T follicular helper cell (primary cell): Measurements from ENCODE around the gene ABCA12.
"Not testable (repeated sequence)": the region's sequence is repeated elsewhere in the genome, so short reads cannot be mapped to it uniquely, and the experiment has no call there.

Source experiments
- DNase-seq: peaks from one replicate; pipeline ENCODE4 v3.0.0-alpha.2; 2020; ENCODE audit warnings: low read depth
- total RNA-seq, 2 experiments: gene quantifications; one replicate each; lab custom pipeline; 2026; lab: John Stamatoyannopoulos, UW

Gene ABCA12, protein sequence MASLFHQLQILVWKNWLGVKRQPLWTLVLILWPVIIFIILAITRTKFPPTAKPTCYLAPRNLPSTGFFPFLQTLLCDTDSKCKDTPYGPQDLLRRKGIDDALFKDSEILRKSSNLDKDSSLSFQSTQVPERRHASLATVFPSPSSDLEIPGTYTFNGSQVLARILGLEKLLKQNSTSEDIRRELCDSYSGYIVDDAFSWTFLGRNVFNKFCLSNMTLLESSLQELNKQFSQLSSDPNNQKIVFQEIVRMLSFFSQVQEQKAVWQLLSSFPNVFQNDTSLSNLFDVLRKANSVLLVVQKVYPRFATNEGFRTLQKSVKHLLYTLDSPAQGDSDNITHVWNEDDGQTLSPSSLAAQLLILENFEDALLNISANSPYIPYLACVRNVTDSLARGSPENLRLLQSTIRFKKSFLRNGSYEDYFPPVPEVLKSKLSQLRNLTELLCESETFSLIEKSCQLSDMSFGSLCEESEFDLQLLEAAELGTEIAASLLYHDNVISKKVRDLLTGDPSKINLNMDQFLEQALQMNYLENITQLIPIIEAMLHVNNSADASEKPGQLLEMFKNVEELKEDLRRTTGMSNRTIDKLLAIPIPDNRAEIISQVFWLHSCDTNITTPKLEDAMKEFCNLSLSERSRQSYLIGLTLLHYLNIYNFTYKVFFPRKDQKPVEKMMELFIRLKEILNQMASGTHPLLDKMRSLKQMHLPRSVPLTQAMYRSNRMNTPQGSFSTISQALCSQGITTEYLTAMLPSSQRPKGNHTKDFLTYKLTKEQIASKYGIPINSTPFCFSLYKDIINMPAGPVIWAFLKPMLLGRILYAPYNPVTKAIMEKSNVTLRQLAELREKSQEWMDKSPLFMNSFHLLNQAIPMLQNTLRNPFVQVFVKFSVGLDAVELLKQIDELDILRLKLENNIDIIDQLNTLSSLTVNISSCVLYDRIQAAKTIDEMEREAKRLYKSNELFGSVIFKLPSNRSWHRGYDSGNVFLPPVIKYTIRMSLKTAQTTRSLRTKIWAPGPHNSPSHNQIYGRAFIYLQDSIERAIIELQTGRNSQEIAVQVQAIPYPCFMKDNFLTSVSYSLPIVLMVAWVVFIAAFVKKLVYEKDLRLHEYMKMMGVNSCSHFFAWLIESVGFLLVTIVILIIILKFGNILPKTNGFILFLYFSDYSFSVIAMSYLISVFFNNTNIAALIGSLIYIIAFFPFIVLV (N-terminal part only)
- 0 reads per million in 2 experiments for total RNA-seq

GRCh38 chr2:215138479-215138878 lies at the start of gene ABCA12:
Gene ABCA12 (minus strand): TSS chr2:215138626. CDS start chr2:215138208, 418 bp downstream.
- no peak for DNase-seq

DNA sequence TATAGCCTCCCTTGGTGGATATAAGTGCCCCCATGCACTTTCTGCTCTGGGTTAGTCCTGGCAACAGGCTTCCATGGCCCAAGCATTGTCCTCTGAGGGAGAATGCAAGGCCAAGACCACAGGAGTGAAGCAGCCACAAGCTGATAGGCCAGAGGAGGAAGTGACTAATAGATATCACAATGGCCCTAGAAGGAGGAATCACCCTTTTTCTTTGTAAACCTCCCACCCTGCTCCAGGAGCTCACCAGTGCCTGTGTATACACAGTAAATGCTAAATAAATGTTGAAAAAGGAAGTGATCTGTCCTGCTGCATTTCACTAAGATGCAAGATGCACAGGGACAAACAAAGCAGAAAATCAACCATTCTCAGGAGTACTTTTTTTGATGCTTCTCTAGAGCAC lies 49.7 kb upstream of the ABCA12 start:
- DNase-seq = no peak

DNA sequence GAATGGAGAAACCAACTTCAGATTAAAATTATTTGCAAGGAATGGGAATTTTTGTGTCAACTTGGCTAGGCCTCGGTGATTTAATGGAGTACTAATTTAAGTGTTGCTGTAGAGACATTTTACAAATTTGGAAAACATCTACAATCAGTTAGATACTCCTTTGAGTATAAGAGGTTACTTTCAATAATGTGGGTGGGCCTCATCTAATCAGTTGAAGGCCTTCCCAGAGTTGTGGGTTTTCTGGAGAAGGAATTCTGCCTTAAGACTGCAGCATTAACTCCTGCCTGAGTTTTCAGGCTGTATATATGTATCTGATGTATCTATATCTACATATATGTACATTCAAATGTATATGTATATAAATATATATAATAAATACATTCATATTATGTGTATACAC lies 47.6 kb upstream of the ABCA12 start:
- DNase-seq = no peak

DNA sequence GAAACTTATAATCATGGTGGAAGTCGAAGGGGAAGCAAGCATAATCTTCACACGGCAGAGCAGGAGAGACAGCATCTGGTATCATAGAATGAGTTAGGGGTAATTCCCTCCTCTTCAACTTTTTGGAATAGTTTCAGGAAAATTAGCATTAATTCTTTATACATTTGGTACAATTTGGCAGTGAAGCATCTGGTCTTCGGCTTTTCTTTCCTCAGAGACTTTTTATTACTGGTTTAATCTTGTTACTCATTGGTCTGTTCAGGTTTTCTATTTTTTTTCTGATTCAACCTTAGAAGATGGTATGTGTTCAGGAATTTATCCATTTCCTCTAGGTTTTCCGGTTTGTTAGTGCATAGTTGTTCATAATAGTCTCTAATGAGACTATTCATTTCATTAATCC lies 39.7 kb upstream of the ABCA12 start:
- DNase-seq = no peak

- no peak for DNase-seq
These were observed 33.4 kb upstream of the ABCA12 start for GRCh38 chr2:215171796-215172195.

DNA sequence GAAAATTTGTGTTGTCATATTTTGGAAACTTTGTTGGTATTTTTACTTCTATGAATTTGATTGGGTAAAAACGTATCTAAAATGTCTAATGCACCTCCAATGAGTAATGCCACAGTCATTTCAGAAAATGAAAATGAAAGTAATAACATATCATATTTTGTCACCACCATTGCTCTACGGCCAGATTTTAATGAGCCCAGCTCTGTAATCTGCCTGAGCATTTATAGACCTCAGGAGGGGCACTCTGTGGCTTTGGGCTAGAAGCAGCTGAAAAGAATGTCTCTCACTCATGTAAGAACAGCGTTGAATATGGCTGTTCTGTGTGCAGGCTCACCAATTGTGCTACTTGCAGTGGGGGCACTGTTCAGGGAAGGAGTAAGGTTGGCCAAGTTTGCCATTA lies 32.7 kb upstream of the ABCA12 start:
- DNase-seq = no peak

DNA sequence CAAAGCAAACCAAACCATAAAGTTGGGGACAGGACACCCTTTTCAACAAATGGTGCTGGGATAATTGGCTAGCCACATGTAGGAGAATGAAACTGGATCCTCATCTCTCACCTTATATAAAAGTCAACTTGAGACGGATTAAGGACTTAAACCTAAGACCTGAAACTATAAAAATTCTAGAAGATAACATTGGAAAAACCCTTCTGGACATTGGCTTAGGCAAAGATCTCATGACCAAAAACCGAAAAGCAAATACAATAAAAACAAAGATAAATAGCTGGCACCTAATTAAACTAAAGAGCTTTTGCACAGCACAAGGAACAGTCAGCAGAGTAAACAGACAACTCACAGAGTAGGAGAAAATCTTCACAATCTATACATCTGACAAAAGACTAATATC lies 28.1 kb upstream of the ABCA12 start:
- DNase-seq = not testable (repeated sequence)

GRCh38 chr2:215163319-215163718 lies 24.9 kb upstream of the ABCA12 start:
- DNase-seq = not testable (repeated sequence)

GRCh38 chr2:215161301-215161829 lies 22.9 kb upstream of the ABCA12 start:
- DNase-seq = no peak

GRCh38 chr2:215160081-215160480 lies 21.7 kb upstream of the ABCA12 start:
- DNase-seq = no peak

GRCh38 chr2:215156453-215156852 lies 18.0 kb upstream of the ABCA12 start:
- no peak for DNase-seq

- no peak for DNase-seq
These were observed 11.5 kb upstream of the ABCA12 start for GRCh38 chr2:215149894-215150293.

DNA sequence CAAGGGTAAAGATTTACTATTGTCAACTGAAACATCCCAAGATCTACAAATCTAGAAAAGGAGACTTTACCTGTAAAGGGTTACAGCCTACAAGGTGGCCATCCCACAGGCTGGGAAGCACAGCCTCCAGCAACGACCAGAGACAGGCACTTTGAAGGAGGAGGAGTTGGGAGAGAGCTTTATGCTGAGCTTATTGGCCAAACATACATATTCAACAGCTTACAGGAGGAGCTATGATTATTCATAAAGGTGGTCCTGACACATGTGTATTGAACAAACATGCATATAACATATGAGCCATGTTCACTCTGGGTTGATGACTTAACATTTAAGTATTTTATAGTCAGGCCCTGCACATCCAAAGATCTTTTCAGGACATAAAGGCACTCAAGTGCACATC lies 11.1 kb upstream of the ABCA12 start:
- DNase-seq = no peak

GRCh38 chr2:215149060-215149459 lies 10.6 kb upstream of the ABCA12 start:
- no peak for DNase-seq

GRCh38 chr2:215145611-215146010 lies 7.2 kb upstream of the ABCA12 start:
- DNase-seq = no peak

GRCh38 chr2:215144106-215144875 lies 5.9 kb upstream of the ABCA12 start:
- DNase-seq = no peak

- no peak for DNase-seq
These were observed 5.0 kb upstream of the ABCA12 start for GRCh38 chr2:215143458-215143857.

DNA sequence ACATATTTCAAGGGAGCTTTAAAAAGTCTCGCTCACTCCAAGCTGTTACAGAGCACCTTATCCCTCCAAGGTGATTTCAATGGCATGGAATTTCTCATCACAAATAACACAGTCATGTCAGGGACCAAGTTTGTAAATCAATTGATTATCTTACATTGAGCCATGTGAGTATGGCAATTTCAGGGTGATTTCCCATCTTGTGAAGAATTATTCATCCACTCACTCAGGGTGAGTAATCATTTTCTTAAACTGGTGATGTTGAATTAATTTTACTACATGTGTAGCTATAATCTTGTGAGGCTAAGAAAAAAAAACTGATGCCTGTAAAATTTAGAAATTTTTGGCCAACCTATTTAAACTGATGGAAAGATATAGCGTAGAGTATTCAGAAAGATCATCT lies 3.3 kb upstream of the ABCA12 start:
- DNase-seq = no peak

DNA sequence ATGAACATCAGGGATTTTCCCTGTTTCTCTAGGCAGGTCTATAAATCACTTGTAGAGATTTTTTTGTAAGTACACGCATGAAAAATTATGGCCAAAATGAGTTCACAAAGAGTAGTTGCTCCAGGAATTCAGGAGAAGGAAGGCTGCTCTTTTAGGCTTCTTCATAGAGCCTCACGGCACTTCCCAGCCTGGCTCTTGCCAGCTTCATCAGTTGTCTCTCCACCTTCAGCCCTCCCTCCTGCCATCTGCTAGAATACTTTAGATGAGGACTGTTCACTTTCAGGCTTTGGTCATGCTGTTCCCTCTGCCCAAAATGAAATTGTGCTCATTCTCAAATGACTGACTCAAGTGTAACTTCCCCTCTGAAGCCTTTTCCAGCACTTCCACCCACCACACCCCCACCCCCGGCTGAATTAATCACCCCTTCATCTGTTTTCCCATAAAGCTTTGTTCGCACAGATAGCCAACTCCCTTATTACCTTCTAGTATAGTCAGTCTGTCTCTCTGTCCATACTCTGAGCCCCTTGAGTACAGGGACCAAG lies 1.8 kb upstream of the ABCA12 start:
- no peak for DNase-seq

DNA sequence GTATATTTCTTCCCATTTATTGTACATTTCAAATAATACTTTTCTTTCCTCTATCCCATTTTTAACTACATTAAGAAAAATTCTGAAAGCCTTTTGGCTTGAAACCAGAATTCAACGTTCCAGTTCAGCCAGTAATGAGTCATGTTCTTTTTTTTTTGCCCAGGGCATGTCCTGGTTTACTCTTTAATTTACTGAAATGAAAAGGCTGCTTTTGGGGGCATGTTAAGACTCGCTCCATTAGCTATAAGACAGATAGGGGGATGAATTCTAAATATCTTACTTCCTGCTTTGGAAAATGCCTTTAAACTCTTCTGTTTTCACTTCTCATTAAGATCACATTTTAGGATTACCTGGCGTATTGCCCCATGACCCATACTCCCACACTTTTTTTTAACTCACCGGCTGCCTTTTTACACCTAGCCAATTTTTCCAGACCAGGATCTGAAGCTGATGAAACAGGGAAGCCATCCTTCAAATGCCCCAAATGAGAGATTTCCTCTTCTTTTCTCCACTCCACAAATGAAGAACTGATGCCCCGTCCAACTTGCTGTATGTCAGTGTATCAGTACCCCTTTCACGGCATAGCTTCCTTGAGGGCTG lies 585 bp downstream of the ABCA12 start:
- no peak for DNase-seq

GRCh38 chr2:215137329-215137686 lies 1.1 kb downstream of the ABCA12 start:
- no peak for DNase-seq
